Body of pancreas (tissue), 4 donors: Measurements from ENCODE around the gene PLXNA3. TPM values are rescaled to one million over a fixed set of nuclear protein-coding genes. Genes with fewer than 3 reads are reported as not detected.

ENCODE experiments used
- ATAC-seq: fragments of 150-250 bp; one replicate; pipeline ENCODE4 v1.9.1; 2016
- DNase-seq, 4 donors: peaks; one replicate each; pipeline ENCODE4 v3.0.0-alpha.2; 2019
- H3K27ac ChIP-seq, 4 donors: fragments of 200-600 bp; sonication (generic); 1 replicate in 3 of 4; 2 replicates in 1 of 4; pipeline versions ENCODE4 v1.5.1 to v1.6.1; 2016 to 2019; ENCODE audit warnings: mild to moderate bottlenecking in 1 of 4, mixed read lengths in 1 of 4, moderate library complexity in 1 of 4
- H3K27me3 ChIP-seq, 2 donors: fragments of 200-600 bp; sonication (generic); one replicate each; pipeline ENCODE4 v1.6.0; 2016; ENCODE audit warnings: mild to moderate bottlenecking in 1 of 2
- H3K36me3 ChIP-seq, 2 donors: fragments of 200-600 bp; sonication (generic); replicated peaks in 1 of 2; 2 replicates each; pipeline ENCODE4 v1.5.1; 2016; ENCODE audit warnings: low read depth in 2 of 2; ENCODE audit not compliant: insufficient read depth in 1 of 2
- H3K4me1 ChIP-seq: fragments of 200-600 bp; sonication (generic); one replicate; pipeline ENCODE4 v1.6.0; 2016
- H3K4me3 ChIP-seq, 2 donors: fragments of 200-600 bp; sonication (generic); 1 replicate in 1 of 2; 2 replicates in 1 of 2; pipeline ENCODE4 v1.5.1; 2016 to 2019
- H3K9me3 ChIP-seq, 3 donors: fragments of 200-600 bp; sonication (generic); 1 replicate in 2 of 3; 2 replicates in 1 of 3; pipeline ENCODE4 v1.5.1; 2016
- POLR2A ChIP-seq, 3 donors: fragments of 450-650 bp; IDR thresholded peaks; one replicate each; pipeline ENCODE4 v1.6.1; 2016; ENCODE audit warnings: antibody characterized with exemption in 3 of 3, mild to moderate bottlenecking in 2 of 3
- WGBS, 2 donors: methylation state at CpG; one replicate each; pipeline ENCODE4 v1.1.5; 2017; 5-methylcytosine and 5-hydroxymethylcytosine counted together
- intact Hi-C: fragments of 100-400 bp; cut with DNase I; formaldehyde crosslinking; loops from one replicate; pipeline ENCODE4 v1.15.1; 2023
- total RNA-seq, 2 donors: library from RNA; depleted of rRNA; stranded (reverse); fragments of >200 nt; gene quantifications; one replicate each; pipeline ENCODE4 v1.1.0, GENCODE V29; 2016
- TF ChIP-seq, protein P1 (sequence below), 7 experiments: fragments of 450-650 bp in 4 of 7; fragments of 200-600 bp in 3 of 7; sonication (generic) in 3 of 7; IDR thresholded peaks; one replicate each; pipeline ENCODE4 v1.5.1; 2016 to 2019; ENCODE audit warnings: antibody characterized with exemption in 7 of 7

PLXNA3 gene
- total RNA-seq, 2 donors from 2014 or later, result 7.3 to 19.1 TPM

GRCh38 chrX:154516656-154517100 is 58.6 kb downstream of the PLXNA3 start:
- H3K27me3 ChIP-seq, result no peaks in the 10 kb centered on the region
- H3K27ac ChIP-seq, result peak overlapping the region; percentile 62 to 94 (median 94)
- no peaks in the 10 kb centered on the region for H3K9me3 ChIP-seq
- WGBS, 2 donors, result 6 to 14% methylated on average over 6 to 19 of the region's 19 CpGs
- H3K4me1 ChIP-seq, result peaks cover 33% of the 10 kb centered on the region
- intact Hi-C loops, result no loop called here
- ATAC-seq (peak; percentile 11), DNase-seq (peak in 1 of 4 donors; percentile 45)
- no peak for TF ChIP-seq POLR2A (IDR thresholded peaks at IDR 0.05)
- TF ChIP-seq, protein P1, sequence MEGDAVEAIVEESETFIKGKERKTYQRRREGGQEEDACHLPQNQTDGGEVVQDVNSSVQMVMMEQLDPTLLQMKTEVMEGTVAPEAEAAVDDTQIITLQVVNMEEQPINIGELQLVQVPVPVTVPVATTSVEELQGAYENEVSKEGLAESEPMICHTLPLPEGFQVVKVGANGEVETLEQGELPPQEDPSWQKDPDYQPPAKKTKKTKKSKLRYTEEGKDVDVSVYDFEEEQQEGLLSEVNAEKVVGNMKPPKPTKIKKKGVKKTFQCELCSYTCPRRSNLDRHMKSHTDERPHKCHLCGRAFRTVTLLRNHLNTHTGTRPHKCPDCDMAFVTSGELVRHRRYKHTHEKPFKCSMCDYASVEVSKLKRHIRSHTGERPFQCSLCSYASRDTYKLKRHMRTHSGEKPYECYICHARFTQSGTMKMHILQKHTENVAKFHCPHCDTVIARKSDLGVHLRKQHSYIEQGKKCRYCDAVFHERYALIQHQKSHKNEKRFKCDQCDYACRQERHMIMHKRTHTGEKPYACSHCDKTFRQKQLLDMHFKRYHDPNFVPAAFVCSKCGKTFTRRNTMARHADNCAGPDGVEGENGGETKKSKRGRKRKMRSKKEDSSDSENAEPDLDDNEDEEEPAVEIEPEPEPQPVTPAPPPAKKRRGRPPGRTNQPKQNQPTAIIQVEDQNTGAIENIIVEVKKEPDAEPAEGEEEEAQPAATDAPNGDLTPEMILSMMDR (IDR thresholded peaks at IDR 0.05), result no peak
- no peaks in the 10 kb centered on the region for H3K36me3 ChIP-seq
- no peak overlapping the region for H3K4me3 ChIP-seq

DNA sequence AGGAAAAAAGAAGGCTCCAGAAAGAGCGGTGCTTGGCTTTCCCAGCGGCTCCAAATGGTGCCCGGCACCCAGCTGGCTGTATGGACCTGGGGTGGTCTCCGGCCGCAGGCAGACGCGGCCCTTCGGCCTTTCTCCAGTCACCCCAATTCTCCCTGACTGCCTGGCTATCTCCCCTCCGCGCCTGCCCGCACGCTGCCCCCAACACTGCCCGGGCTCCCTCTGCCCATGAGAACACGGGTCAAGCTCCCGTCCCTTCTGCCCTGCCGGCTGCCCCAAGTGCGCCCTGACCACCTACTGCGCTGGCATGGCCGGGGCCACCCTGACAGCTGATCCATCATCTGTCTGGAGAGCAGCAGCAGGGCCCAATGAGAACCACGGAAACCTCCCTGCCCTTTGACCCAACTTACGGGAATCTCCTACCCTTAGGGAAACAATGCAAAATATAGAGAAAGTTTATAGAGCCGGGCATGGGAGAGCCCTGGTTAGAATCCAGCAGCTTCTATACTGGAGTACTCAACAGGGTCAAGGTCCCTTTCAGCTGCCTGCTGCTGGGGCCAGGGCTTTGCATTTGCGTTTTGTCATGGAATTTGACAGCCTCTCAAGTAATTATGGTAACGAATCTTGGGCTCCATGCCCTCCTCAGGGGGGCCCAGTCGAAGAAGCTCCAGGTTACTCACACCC is 59.2 kb downstream of the PLXNA3 start:
- Histone ChIP-seq H3K36me3 (no peaks in the 10 kb centered on the region), H3K9me3 (no peaks in the 10 kb centered on the region), H3K27me3 (no peaks in the 10 kb centered on the region), H3K4me3 (no peak overlapping the region), H3K27ac (peak overlapping the region; percentile 62 to 94 (median 94)), H3K4me1 (peaks cover 33% of the 10 kb centered on the region)
- intact Hi-C loops, result no loop called here
- WGBS, 2 donors, result 26% methylated on average over 16 of the region's 25 CpGs; no CpG with 5 or more reads in 1 of the 2 donors
- DNase-seq, result peak in 1 of 4 donors; percentile 27
- TF ChIP-seq, protein P1 (IDR thresholded peaks at IDR 0.05), result no peak
- no peak for TF ChIP-seq POLR2A (IDR thresholded peaks at IDR 0.05)
- ATAC-seq, result no peak

DNA sequence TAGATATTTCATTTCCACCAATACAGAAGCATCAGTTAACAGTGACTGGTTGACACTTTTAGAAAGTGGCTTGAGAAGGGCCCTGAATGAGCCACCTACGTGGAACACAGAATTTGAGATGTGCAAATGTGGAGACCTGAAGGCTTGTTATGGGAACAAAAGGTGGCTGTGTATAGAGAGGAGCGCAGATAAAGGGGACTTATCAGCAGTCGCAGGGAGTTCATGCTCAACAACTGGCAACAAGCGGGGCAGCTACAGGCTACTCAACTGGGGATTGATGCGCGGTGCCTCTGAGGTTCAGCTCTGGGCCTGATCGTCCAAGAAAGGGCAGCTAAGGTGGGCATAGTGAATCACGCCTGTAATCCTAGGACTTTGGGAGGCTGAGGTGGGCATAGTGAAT is 61.3 kb downstream of the PLXNA3 start:
- no peak for ATAC-seq
- intact Hi-C loops, result no loop called here
- no peak for DNase-seq
- no peaks in the 10 kb centered on the region for H3K27me3 ChIP-seq
- H3K4me1 ChIP-seq, result peaks cover 27% of the 10 kb centered on the region
- TF ChIP-seq, protein P1 (IDR thresholded peaks at IDR 0.05), result no peak
- TF ChIP-seq POLR2A (IDR thresholded peaks at IDR 0.05), result no peak
- no peaks in the 10 kb centered on the region for H3K36me3 ChIP-seq
- H3K27ac ChIP-seq, result no peak overlapping the region
- 96 to 100% methylated on average over 1 to 8 of the region's 8 CpGs for WGBS, 2 donors
- H3K4me3 ChIP-seq, result no peak overlapping the region
- H3K9me3 ChIP-seq, result no peaks in the 10 kb centered on the region

DNA sequence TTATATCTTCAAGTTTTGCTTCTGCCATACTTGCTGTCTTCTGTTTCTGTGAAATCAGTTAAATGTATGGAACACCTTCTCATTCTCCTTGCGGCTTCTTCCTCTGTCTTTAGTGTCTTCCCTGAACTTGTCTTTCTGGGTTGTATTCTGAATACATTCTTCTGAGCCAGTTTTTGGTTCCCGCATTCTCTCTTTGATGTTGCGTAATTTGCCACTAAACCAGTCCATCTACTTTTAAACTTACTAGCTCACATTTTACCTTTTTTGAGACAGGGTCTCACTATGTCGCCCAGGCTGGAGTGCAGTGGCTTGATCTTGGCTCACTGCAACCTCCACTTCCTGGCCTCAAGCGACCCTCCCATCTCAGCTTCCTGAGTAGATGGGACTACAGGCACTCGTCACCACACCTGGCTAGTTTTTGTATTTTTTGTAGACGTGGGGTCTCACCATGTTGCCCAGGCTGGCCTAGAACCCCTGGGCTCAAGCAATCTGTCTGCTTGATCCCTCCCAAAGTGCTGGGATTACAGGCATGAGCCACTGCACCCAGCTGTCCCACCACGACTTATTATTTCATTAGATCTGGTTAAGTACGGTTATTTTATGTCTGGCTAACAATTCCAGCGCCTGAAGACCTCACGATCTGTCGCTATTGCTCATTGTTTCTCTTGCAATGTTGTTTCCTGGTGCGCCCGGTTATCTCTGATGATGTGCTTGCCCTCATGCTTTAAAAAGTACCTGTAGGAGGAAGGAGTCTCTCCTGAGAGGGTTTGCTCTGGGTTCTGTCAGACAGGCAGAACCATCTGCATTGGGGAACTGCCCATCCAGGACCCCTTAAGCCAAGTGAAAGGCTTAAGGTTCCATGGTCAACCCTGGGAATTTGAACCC is 67.8 kb downstream of the PLXNA3 start:
- DNase-seq (no peak), ATAC-seq (no peak)
- Histone ChIP-seq H3K4me3 (no peak overlapping the region), H3K9me3 (no peaks in the 10 kb centered on the region), H3K27ac (no peak overlapping the region), H3K4me1 (peaks cover 4% of the 10 kb centered on the region), H3K27me3 (no peaks in the 10 kb centered on the region), H3K36me3 (no peaks in the 10 kb centered on the region)
- TF ChIP-seq, protein P1 (IDR thresholded peaks at IDR 0.05), result no peak
- TF ChIP-seq POLR2A (IDR thresholded peaks at IDR 0.05), result no peak
- WGBS, 2 donors, result 72 to 78% methylated on average over 11 to 13 of the region's 14 CpGs
- intact Hi-C loops, result no loop called here
